ENCODE results near the gene BPGM. TPM values are rescaled to one million over a fixed set of nuclear protein-coding genes. Genes with fewer than 3 reads are reported as not detected.

Gene BPGM
- polyA plus RNA-seq, 1 donor, result 43.0 TPM

GRCh38 chr7:134695321-134695860 lies 48.7 kb downstream of the BPGM start:
- no peak for DNase-seq

DNA sequence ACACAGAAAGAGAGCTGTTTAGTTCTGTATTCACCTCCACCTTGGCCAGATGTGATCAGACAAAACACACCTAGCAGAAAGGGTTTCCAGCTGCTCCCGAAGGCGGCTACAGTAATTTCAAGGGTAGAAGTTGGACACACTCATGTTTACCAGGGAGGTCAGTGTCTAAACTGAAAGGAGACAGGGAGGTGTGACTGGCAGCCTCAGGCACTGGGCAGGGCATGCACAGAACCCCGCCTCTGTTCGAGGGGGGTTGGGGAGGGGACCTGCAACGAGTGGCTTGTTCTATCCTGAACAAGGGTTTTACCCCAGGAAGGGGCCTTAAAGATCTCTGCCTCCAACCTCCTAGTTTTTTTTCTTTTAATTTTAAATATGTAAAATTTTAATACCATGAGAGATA lies 49.6 kb downstream of the BPGM start:
- no peak for DNase-seq

DNA sequence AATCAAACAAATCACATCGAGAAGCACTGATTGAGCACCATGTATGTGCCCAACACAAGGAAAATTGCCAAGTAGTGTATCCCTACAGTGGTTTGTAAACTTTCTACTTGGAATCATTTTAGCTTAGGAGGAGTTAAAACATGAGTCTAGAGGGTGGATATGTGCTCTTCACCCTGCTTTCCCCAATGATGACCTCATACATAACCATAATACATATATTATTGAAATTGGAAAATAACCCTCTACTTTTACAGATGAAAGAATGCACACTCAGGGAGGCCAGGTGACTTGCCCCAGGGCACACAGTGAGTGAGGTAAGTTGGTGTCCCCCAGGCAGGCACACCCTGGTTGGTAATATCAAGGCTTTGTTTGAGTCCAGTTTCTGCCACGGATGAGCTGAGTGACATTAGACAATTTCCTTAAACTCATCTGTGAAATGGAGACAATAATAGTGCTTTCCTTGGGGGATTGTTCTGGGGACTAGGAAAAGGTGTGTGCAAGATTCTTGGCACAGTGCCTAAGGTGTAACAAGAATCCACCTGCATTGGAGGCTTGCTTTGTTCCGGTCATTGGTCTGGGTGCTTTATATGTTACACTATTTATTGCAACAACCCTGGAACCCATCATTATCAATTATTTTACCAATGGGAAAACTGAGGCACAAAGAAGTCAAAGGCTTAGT lies 50.7 kb downstream of the BPGM start:
- DNase-seq, result no peak

DNA sequence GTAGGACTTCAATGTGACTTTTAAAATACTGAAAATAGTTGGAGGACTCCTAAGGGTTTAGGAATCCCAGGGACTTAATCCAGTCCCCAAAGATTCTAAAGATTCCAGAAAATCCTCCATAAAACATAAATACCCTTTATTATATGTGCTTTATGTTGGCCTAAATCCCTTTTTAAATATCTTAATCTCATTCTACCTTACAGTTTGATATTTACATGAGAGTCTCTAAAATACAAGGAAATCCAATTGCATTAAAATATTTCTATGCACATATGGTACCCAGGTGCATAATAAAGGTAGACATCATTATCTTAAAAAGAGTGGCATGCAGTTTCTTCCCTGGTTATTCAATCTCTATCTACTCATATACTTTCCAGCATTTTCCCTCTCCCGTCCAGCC lies 51.8 kb downstream of the BPGM start:
- DNase-seq, result no peak

DNA sequence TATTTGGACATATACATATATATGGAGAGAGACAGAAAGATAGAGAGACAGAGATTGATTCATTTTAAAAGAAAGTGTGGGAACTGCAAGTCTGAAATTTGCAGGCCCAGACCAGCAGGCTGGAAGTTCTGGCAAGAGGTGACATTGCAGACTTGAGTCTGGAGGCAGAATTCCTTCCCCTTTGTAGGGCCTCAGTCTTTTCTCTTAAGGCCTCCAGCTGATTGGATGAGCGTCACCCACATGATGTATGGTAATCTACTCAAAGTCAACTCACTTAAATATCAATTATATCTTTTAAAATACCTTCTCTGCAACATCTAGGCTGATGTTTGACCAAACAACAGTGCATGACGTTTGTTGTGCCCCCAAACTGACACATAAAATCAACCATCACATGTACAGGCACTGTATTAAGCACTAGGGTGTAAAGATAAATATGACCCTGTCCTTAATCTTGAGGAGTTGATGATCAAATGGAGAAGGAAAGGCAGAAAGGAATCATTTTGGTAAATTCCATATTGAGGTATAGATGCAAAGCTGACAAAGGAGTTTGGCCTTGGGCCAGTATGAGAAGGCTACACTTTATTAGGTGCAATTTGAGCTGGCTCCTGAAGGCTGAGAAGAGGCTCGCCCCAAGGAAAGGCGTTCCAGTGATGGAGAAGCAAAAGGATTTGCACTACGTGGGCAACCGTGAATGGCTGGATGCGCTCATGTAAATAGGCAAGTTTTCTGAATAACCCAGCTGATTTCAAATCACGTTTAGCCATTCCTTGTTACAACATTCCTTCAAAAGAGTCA lies 52.6 kb downstream of the BPGM start:
- no peak for DNase-seq

GRCh38 chr7:134699899-134700298 lies 53.2 kb downstream of the BPGM start:
- no peak for DNase-seq

DNA sequence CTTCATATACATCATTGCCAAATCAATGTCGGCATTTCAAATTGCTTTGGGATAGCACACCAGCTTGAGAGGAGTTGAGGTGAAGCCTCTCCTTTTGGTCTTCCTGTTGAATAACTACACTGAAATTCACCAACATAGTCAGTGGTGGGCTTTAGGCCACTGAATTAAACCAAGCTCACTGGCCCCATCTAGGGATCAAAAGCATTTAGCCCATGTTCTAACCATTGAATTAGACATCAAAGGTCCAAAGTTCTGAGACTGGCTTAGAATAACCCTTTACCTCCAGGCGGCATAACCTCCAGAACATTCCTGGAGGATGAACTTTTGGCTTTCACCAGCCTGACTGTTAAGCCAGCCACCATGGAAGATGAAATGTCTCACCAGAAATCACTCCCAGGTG lies 54.6 kb downstream of the BPGM start:
- no peak for DNase-seq

GRCh38 chr7:134702366-134703240 lies 56.0 kb downstream of the BPGM start:
- DNase-seq, result no peak

DNA sequence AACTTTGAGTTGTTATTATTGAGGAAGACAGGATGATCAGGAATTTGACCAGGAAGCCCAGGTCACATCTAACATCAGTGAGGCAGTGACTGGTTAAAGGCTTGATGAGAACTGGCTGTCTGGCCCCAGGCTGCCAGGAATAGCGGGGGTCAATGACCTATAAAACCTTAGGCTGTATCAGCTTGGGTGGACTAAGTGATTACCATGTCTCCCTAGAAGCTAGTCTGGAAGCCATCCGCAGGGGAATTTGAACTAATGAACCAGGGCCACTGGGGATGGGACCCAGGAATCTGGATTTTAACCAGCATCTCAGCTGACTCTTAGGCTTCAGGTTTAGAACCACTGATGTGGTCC lies 56.6 kb downstream of the BPGM start:
- no peak for DNase-seq

DNA sequence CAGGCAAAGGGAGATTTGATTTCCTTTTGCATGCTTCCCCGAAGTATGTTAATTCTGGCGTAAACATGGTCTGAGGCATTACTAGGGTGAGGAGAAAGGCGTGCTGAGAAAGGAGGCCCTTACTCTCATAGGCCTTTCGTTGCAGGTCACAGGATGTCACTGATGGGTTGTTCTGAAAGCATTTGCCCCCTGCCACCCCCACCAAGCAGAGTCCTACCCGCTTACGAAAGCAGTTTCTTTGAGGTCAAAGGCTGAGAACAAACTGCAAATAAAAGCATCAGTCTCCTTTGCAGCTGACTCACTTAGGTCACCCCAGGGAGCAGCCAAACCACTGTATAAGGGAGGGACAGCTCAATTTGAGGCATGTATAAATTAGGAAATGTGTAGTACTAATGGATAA lies 57.1 kb downstream of the BPGM start:
- no peak for DNase-seq

DNA sequence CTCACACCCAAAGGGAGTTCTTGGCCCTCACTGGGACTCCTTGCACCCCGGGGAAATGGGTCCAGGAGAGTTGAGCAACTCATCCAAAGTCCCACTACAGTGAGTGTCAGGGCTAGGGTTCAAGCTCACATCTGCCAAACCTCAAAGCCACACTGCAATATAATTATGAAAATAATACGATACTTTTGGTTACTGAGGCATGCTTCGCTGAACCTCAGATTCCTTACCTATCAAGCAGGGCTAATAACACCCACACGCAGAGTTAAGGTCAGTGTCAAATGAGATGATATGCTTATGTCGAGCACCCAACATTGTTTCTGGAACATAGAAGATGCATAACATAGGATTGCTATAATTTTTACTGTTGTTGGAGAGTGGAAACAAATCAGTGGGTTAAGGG lies 58.2 kb downstream of the BPGM start:
- no peak for DNase-seq

GRCh38 chr7:134705716-134706115 lies 59.1 kb downstream of the BPGM start:
- no peak for DNase-seq

DNA sequence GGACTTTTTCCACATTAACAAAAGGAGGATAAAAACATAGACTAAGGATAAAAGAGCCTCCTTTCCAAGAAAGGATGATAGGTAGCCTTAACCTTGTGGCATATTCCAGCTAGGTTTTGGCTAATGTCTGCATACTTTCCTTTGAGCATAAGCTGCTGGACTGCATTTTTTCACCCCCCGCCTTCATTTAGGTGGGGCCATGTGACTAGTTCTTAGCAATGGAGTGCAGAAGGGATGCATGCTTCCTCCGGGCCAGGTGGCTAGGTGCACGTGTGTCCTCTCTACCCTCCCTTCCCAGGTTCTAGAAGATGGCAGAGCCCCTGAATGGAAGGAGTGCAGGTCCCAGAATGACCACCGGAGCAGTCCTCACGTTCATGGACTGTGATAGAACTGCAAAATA lies 59.8 kb downstream of the BPGM start:
- no peak for DNase-seq

DNA sequence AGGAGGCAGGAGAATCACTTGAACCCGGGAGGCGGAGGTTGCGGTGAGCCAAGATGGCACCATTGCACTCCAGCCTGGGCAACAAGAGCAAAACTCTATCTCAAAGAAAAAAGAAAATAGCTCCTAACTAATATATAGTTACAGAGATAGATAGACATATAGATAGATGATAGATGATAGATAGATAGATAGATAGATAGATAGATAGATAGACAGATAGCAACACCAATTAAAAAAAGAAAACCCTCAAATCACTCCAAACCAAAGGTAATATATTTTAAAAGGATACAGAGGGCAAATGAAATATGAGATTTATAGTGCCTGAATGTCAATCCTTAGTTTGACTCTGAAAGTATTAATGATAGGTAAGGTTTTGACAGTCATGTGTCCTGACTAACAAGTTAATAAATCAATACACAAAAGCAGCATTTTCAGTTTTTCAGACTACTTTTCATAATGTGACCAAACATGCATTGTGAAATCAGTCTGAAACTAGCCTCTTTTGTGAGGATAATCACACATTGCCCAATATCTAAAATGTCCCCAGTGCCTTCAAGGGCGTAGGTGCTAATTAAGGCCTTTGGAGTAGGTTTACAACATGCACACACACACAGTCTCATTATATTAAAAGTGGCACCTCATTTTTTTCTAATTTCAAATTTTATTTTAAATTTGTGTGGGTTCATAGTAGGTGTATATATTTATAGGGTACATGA lies 61.2 kb downstream of the BPGM start:
- no peak for DNase-seq

- DNase-seq, result no peak
Measured at GRCh38 chr7:134708692-134709091, 62.0 kb downstream of the BPGM start.

DNA sequence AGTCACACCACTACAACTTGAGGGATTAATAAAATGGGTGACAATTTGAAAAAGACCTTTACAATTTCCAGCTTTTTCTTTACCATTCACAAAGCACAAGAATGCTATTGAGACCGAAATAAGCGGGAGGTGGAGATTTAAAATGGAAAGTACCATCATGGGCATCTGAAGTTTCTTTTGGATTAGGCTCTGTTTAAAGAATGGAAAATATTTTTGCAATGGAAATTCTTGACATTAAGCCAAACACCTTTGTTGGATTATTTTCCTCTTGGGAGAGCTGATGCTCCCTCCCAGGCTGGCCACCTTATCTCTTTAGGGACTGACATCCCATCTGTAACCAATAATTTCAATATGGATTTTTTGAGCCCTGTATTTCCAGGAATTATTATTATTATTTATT lies 62.5 kb downstream of the BPGM start:
- no peak for DNase-seq

GRCh38 chr7:134710511-134710853 lies 63.8 kb downstream of the BPGM start:
- no peak for DNase-seq

DNA sequence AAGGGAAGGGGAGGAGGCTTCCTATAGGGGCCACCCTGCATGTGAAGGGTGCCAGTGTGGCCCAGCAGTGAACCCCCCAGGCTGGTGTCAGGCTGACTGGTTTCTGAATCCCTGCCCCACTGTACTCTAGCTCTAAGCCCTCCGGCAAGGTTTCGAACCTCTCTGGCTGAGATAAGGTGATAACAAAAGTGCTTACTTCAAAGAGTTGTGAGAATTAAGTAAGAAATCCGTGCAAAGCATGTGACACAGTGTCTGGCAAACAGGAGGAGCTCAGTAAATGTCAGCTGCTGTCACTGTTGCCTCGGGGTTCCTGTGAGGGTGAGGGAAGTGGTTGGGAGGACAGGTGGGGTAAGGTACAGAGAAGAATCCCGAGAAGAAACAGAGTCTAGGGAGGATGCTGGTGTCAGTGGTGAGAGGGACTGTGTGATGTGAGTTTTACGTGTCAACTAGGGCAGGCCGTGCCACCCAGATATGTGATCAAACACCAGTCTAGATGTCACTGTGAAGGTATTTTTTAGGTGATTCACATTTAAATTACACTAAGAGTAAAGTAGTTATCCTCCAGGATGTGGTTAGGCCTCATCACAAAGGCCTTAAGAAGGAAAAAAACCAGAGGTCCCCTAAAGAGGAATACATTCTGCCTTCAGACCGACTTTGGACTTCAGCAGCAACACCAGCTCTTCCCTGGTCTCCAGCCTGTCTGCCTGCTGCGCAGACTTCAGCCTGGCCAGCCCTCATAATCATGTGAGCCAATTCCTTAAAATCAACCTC lies 64.4 kb downstream of the BPGM start:
- no peak for DNase-seq

DNA sequence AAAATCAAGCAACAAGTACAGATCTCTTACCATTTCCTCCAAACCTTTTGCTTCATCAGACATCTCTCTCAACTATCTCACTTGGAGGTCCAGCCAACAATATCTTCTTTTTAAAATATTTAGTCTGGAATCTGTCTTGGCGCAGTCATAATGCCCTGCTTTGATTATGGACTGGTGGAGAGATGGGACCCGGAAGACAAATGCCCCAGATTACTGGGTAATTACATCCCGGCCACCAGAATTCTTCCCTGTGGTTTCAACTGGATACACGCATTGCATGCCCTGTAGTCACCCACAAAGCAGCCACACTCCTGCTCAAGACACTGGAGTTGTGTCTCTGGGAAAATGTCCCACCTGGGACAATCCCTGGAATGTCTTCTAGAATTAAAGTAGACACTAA lies 65.5 kb downstream of the BPGM start:
- DNase-seq, result no peak

DNA sequence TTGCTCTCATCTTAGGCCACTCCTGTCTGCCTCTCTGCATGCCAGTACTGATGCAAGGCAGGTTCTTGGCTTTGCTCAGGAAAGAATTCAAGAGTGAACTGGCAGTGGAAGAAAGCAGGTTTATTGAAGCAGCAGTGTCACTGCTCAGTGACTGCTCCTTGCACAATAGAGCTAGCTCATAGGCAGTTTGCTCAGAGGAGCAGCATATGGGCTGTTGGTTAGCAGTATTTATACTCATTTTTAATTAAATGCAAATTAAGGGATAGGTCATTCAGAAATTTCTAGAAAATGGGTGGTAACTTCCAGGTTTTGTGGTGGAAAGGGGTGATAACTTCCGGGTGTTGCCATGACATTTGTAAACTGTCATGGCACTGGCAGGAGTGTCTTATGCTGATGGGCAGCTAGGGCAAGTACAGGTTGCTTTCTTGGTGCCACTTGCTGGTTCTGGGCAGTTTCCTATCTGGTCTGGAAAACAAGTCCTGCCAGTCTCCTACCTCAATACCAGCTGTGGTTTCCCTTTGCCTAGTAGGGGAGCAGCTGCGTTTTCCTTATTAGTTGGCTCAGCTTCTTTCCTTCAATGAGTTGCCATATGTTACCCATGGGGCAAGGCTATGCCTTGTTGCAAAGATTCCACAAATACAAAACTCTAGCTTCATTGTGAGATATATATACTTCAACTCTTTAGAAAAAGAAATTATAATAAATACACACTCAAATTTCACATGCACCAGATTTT lies 68.0 kb downstream of the BPGM start:
- DNase-seq, result no peak
